Activated CD8-positive, alpha-beta memory T cell treated with anti-CD3 and anti-CD28 coated beads, Interleukin-2, amount 10 ng/mL, durations not matched to agents 7 days and 5 days (primary cell): ENCODE measurements around the gene APP. TPM values are rescaled to one million over a fixed set of nuclear protein-coding genes. Genes with fewer than 3 reads are reported as not detected.

Experiments
- ATAC-seq: fragments of 150-1000 bp; cut with Tn5 transposase; one replicate; pipeline ENCODE4 v1.10.0; 2021; ENCODE audit warnings: moderate library complexity
- CTCF ChIA-PET: fragments of 350-600 bp; sonication (Branson Sonifier 250); formaldehyde crosslinking; loops from one replicate; lab custom pipeline; 2021; ENCODE audit warnings: antibody characterized with exemption; lab: Charles Lee
- DNase-seq: peaks from one replicate; pipeline ENCODE4 v3.0.0-alpha.2; 2020
- H3K27ac Mint-ChIP-seq: one replicate; pipeline ENCODE4 v1.8.0; 2021; ENCODE audit warnings: mild to moderate bottlenecking, mixed read lengths
- H3K27me3 Mint-ChIP-seq: one replicate; pipeline ENCODE4 v1.8.0; 2021; ENCODE audit warnings: mixed read lengths
- H3K36me3 Mint-ChIP-seq: one replicate; pipeline ENCODE4 v1.8.0; 2021; ENCODE audit warnings: mild to moderate bottlenecking, mixed read lengths
- H3K4me1 Mint-ChIP-seq: one replicate; pipeline ENCODE4 v1.8.0; 2021; ENCODE audit warnings: mixed read lengths
- H3K4me3 Mint-ChIP-seq: one replicate; pipeline ENCODE4 v1.8.0; 2021; ENCODE audit warnings: mild to moderate bottlenecking, moderate library complexity, mixed read lengths
- H3K9me3 Mint-ChIP-seq: one replicate; pipeline ENCODE4 v1.8.0; 2022; ENCODE audit warnings: low read depth, mixed read lengths
- total RNA-seq, 2 experiments: library from RNA; stranded (reverse); gene quantifications; one replicate each; pipeline ENCODE4 v1.2.3, GENCODE V29; 2021

The APP gene
- total RNA-seq, 2 experiments from 2014 or later, result 11.2 to 25.1 TPM

DNA sequence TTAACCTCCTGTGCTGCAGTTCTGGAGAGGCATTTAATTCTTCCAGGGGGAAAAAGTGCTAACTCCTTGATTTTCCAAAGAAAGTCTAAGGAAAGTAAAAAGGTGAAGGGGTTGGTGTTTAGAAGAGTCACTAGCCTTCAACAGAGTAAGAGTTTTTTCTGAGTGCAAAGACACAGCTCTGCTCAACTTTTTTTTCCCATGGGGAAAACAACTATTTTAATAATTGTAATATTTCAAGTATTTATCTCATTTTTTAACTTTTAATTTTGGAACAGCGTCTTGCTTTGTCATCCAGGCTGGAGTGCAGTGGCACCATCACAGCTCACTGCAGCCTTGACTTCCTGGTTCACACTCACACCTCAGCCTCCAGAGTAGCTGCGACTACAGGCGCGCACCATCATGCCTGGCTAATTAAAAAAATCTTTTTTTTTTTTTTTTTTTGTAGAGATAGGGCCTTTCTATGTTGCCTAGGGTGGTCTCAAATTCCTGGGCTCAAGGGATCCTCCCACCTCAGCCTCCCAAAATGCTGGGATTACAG is 202.6 kb downstream of the APP start:
- peak overlapping the region; percentile 55 for H3K27ac Mint-ChIP-seq
- H3K4me1 Mint-ChIP-seq, result peaks cover 4% of the 10 kb centered on the region
- H3K36me3 Mint-ChIP-seq, result no peaks in the 10 kb centered on the region
- no peak overlapping the region for H3K4me3 Mint-ChIP-seq
- DNase-seq, result no peak
- no peak for ATAC-seq
- CTCF ChIA-PET, result no interaction called here
- no peaks in the 10 kb centered on the region for H3K27me3 Mint-ChIP-seq
- peaks cover 6% of the 10 kb centered on the region for H3K9me3 Mint-ChIP-seq

DNA sequence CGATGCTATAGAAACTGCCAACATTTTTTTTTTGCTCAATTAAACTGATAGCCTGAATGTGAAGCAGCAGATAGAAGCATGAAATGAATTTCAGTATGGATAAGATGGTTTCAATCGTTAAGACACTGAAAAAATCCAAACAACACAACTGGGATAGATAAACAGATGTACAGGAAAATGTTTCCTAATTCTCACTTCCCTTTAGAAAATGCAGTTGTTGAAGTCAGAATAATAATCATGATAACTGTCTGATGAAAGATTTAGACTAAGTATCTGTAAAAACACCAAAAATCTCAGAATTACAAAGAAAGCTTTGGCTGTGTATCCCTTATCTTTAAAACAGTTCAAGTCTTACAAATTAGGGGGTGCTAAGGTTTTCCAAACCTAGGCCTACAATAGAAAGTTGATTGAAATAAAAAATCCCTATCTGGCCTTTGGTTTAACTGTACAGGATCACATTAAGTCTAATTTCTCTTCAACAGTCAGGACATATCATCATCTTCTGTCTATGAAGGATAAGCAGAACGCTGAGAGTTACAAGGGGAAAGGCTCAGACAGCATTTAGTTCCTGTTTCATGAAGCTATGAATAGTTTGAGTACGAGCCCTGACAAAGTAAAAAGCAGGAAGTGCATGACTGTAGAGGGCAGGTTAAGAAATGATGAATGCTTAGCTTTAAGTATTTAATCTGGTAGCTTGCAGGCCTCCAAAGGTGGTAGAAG is 203.2 kb downstream of the APP start:
- CTCF ChIA-PET, result no interaction called here
- Mint-ChIP-seq H3K4me3 (no peak overlapping the region), H3K27ac (peak overlapping the region; percentile 55), H3K9me3 (peaks cover 6% of the 10 kb centered on the region), H3K4me1 (peaks cover 4% of the 10 kb centered on the region), H3K36me3 (no peaks in the 10 kb centered on the region), H3K27me3 (no peaks in the 10 kb centered on the region)
- ATAC-seq, result peak; percentile 33
- DNase-seq, result no peak

DNA sequence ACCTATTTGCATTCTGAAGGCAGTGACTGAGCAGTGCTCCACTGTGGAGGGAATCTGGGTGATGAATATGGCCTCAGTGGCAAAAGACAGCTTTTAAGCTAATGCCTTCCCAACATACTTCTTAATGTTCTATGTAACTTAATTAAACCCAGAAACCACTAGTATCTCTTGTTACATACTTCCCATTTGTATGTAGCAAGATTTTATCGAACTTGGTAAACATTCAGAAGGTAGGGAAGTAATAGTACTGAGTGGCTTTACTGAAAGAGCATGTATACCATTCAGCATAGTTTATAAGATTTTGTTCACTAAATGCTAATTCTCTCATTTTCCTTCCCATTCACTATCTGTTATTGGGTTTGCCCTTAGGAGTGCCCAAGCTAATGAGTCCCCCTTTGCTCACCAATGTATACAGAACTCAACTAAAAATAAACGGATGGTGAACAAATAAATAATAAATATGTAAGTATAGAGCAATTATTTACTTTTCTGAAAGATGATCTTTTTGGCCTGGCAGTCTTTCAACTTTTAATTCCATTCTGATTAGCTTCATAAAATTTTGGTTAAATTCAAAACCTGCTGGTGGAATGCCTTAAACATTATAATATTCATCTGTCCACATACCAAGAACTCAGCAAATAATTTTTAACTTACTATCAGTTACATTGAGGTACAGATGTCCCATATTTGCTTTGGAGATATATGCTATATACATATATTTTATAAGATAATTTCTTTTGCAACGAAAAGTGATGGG is 204.4 kb downstream of the APP start:
- Mint-ChIP-seq H3K4me1 (peaks cover 4% of the 10 kb centered on the region), H3K9me3 (no peaks in the 10 kb centered on the region), H3K27ac (no peak overlapping the region), H3K4me3 (no peak overlapping the region), H3K27me3 (no peaks in the 10 kb centered on the region), H3K36me3 (no peaks in the 10 kb centered on the region)
- DNase-seq (no peak), ATAC-seq (no peak)
- CTCF ChIA-PET, result no interaction called here

- Mint-ChIP-seq H3K4me1 (peaks cover 4% of the 10 kb centered on the region), H3K27ac (no peak overlapping the region), H3K9me3 (no peaks in the 10 kb centered on the region), H3K4me3 (no peak overlapping the region), H3K27me3 (no peaks in the 10 kb centered on the region), H3K36me3 (no peaks in the 10 kb centered on the region)
- CTCF ChIA-PET, result interaction anchor here (0.7 kb wide), 1 partner anchor 827 kb away, joined by 3 read pairs; no protein-coding TSS in a partner anchor
- ATAC-seq, result no peak
- no peak for DNase-seq
Measured at GRCh38 chr21:25964926-25965325, 205.6 kb downstream of the APP start.

DNA sequence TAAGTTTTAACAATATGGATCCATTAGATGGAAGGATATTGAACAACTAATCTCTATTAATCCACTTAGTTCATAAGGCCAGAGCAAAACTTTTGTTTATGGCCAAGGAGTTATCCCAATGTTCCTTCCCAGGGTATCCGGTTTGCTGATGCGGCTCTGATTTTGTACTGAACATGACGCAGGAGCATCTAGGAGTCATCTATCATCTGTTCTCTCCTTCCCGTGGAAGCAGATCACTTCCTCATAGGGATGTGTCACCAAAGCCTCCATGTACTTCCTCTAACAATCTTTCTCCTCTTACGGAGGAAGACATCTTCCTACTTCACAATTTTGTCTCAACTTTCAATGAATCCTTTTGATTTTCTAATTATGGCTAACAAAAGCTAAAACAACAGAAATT is 206.6 kb downstream of the APP start:
- Mint-ChIP-seq H3K27me3 (no peaks in the 10 kb centered on the region), H3K9me3 (no peaks in the 10 kb centered on the region), H3K36me3 (no peaks in the 10 kb centered on the region), H3K27ac (no peak overlapping the region), H3K4me3 (no peak overlapping the region), H3K4me1 (peaks cover 4% of the 10 kb centered on the region)
- no peak for DNase-seq
- CTCF ChIA-PET, result no interaction called here
- no peak for ATAC-seq

DNA sequence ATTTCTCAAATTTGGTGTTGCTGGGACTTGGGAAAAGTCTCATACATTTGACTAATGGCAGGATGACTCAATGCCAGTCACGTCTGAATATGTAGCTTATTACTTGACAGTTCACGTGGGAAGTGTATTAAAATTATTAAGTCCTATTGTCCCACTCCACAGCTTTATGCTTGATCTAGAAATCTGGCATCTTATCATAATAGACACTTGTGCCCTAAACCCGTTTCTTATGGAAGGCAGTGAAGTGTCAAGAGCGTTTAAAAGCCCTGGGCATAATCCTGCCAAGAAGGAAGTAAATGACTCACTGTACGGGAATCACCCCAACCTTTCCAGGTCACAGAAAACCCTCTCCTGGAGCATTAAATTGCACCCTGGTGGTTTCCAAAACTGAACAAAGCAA is 207.4 kb downstream of the APP start:
- Mint-ChIP-seq H3K27ac (no peak overlapping the region), H3K4me1 (peaks cover 4% of the 10 kb centered on the region), H3K27me3 (no peaks in the 10 kb centered on the region), H3K36me3 (no peaks in the 10 kb centered on the region), H3K4me3 (no peak overlapping the region), H3K9me3 (no peaks in the 10 kb centered on the region)
- ATAC-seq (no peak), DNase-seq (no peak)
- CTCF ChIA-PET, result no interaction called here

GRCh38 chr21:25961042-25961441 is 209.5 kb downstream of the APP start:
- CTCF ChIA-PET, result interaction anchor here (0.9 to 1.9 kb wide), 2 partner anchors 14 to 209 kb away, joined by 3 to 4 read pairs; partner anchors contain the start of gene APP
- no peak for DNase-seq
- no peak overlapping the region for H3K27ac Mint-ChIP-seq
- H3K9me3 Mint-ChIP-seq, result no peaks in the 10 kb centered on the region
- ATAC-seq, result no peak
- H3K36me3 Mint-ChIP-seq, result no peaks in the 10 kb centered on the region
- H3K4me1 Mint-ChIP-seq, result no peaks in the 10 kb centered on the region
- no peak overlapping the region for H3K4me3 Mint-ChIP-seq
- H3K27me3 Mint-ChIP-seq, result no peaks in the 10 kb centered on the region

- Mint-ChIP-seq H3K27ac (no peak overlapping the region), H3K4me3 (no peak overlapping the region), H3K4me1 (no peaks in the 10 kb centered on the region), H3K27me3 (no peaks in the 10 kb centered on the region), H3K36me3 (no peaks in the 10 kb centered on the region), H3K9me3 (no peaks in the 10 kb centered on the region)
- DNase-seq (no peak), ATAC-seq (no peak)
- CTCF ChIA-PET, result interaction anchor here (1.9 kb wide), 1 partner anchor 13 kb away, joined by 4 read pairs; no protein-coding TSS in a partner anchor
Measured at GRCh38 chr21:25960402-25960801, 210.2 kb downstream of the APP start.

GRCh38 chr21:25959799-25960198 is 210.8 kb downstream of the APP start:
- H3K27ac Mint-ChIP-seq, result no peak overlapping the region
- CTCF ChIA-PET, result interaction anchor here (1.9 kb wide), 1 partner anchor 13 kb away, joined by 4 read pairs; no protein-coding TSS in a partner anchor
- no peaks in the 10 kb centered on the region for H3K27me3 Mint-ChIP-seq
- H3K4me3 Mint-ChIP-seq, result no peak overlapping the region
- no peak for ATAC-seq
- no peaks in the 10 kb centered on the region for H3K9me3 Mint-ChIP-seq
- no peak for DNase-seq
- no peaks in the 10 kb centered on the region for H3K4me1 Mint-ChIP-seq
- no peaks in the 10 kb centered on the region for H3K36me3 Mint-ChIP-seq

- ATAC-seq (no peak), DNase-seq (no peak)
- no peaks in the 10 kb centered on the region for H3K9me3 Mint-ChIP-seq
- no peaks in the 10 kb centered on the region for H3K36me3 Mint-ChIP-seq
- no peaks in the 10 kb centered on the region for H3K4me1 Mint-ChIP-seq
- no peak overlapping the region for H3K4me3 Mint-ChIP-seq
- no peak overlapping the region for H3K27ac Mint-ChIP-seq
- CTCF ChIA-PET, result no interaction called here
- no peaks in the 10 kb centered on the region for H3K27me3 Mint-ChIP-seq
Measured at GRCh38 chr21:25956993-25957714, 213.4 kb downstream of the APP start.

DNA sequence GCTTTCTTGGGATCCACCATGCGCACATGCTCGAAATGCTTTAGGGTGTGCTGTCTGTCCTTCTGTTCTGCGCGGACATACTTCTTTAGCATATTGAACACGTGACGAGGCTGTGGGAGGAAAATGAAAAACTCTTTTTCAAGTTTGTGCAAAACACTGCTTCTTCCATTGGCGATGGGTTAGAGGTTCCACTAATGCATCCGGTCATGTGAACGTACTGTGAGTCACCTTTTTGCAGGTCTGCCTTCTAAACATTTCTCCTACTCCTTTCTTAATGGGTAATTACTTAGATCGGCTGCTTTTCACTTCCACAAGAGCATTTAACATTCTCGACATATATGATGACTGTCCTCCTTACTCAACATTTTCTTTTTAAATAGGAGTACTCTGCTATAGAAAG is 214.9 kb downstream of the APP start:
- ATAC-seq (no peak), DNase-seq (no peak)
- Mint-ChIP-seq H3K9me3 (no peaks in the 10 kb centered on the region), H3K27me3 (no peaks in the 10 kb centered on the region), H3K4me3 (no peak overlapping the region), H3K27ac (no peak overlapping the region), H3K4me1 (no peaks in the 10 kb centered on the region), H3K36me3 (no peaks in the 10 kb centered on the region)
- CTCF ChIA-PET, result no interaction called here

DNA sequence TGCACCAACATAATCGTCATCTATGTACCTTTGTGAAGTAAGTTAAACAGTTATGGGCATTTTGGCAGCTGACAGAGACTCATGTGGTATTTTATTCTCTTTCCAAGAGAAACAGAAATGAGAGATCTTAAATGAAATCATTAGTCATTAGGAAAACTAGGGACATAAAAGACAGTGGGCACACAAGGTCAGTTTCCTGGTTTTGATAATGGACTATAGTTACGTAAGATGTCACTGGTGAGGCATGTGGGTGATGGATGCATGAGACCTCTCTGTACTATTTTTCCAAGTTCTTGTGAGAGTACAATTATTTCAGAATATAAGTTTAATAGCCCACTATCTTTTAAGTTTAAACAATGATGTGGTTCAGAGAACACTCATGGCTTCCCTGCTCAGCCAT is 216.9 kb downstream of the APP start:
- H3K4me3 Mint-ChIP-seq, result no peak overlapping the region
- H3K36me3 Mint-ChIP-seq, result no peaks in the 10 kb centered on the region
- no peaks in the 10 kb centered on the region for H3K4me1 Mint-ChIP-seq
- H3K27me3 Mint-ChIP-seq, result no peaks in the 10 kb centered on the region
- no peak for DNase-seq
- no peaks in the 10 kb centered on the region for H3K9me3 Mint-ChIP-seq
- CTCF ChIA-PET, result no interaction called here
- no peak overlapping the region for H3K27ac Mint-ChIP-seq
- ATAC-seq, result no peak

DNA sequence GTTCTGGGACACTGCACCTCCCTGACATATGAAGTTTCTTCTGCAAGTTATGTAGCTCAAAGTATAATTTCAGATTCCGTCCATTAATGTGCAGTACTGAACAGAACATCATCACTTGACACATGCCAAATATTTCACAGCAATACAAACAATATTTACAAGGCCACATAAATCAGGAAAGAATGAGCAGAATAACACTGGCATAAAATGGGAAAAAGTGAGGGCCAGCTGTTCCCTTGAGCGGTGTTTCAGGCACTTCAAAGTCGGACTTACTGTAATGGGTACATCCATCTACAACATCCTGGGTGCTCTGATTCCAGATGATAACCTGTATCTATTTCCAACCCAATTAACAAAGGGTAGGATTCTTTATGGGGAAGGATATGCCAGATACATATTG is 217.4 kb downstream of the APP start:
- H3K4me3 Mint-ChIP-seq, result no peak overlapping the region
- no peak overlapping the region for H3K27ac Mint-ChIP-seq
- no peaks in the 10 kb centered on the region for H3K9me3 Mint-ChIP-seq
- no peaks in the 10 kb centered on the region for H3K27me3 Mint-ChIP-seq
- ATAC-seq, result no peak
- CTCF ChIA-PET, result no interaction called here
- no peaks in the 10 kb centered on the region for H3K4me1 Mint-ChIP-seq
- no peak for DNase-seq
- H3K36me3 Mint-ChIP-seq, result no peaks in the 10 kb centered on the region
